ENCODE results near the gene SMCHD1. TPM values are rescaled to one million over a fixed set of nuclear protein-coding genes. Genes with fewer than 3 reads are reported as not detected.

Gene SMCHD1
- 58.5 and 75.2 TPM in 2 replicates for total RNA-seq

- DNase-seq: peak; percentile 79
Observed at GRCh38 chr18:2655178-2655953, at the start of gene SMCHD1. TSS of gene SMCHD1 (plus strand) at chr18:2655726. CDS start at chr18:2656076, 350 bp downstream.

- peak; percentile 24 for DNase-seq
Observed at GRCh38 chr18:2606335-2606734, 49.2 kb upstream of the SMCHD1 start.

GRCh38 chr18:2609604-2610003 lies 45.9 kb upstream of the SMCHD1 start:
- DNase-seq: no peak

- no peak for DNase-seq
Observed at GRCh38 chr18:2610549-2610948, 45.0 kb upstream of the SMCHD1 start.

- DNase-seq: no peak
Observed at GRCh38 chr18:2612996-2613395, 42.5 kb upstream of the SMCHD1 start.

- DNase-seq: no peak
Observed at GRCh38 chr18:2617401-2617998, 38.0 kb upstream of the SMCHD1 start.

- DNase-seq: no peak
Observed at GRCh38 chr18:2618009-2618408, 37.5 kb upstream of the SMCHD1 start.

- DNase-seq: no peak
Observed at GRCh38 chr18:2625217-2625616, 30.3 kb upstream of the SMCHD1 start.

- DNase-seq: no peak
Observed at GRCh38 chr18:2627821-2628276, 27.7 kb upstream of the SMCHD1 start.

GRCh38 chr18:2629003-2629402 lies 26.5 kb upstream of the SMCHD1 start:
- no peak for DNase-seq

- no peak for DNase-seq
Observed at GRCh38 chr18:2635586-2635985, 19.9 kb upstream of the SMCHD1 start.

GRCh38 chr18:2636126-2636631 lies 19.3 kb upstream of the SMCHD1 start:
- DNase-seq: no peak

- DNase-seq: no peak
Observed at GRCh38 chr18:2641638-2642037, 13.9 kb upstream of the SMCHD1 start.

GRCh38 chr18:2642771-2643170 lies 12.8 kb upstream of the SMCHD1 start:
- DNase-seq: no peak

GRCh38 chr18:2644535-2644934 lies 11.0 kb upstream of the SMCHD1 start:
- no peak for DNase-seq

GRCh38 chr18:2651981-2652380 lies 3.5 kb upstream of the SMCHD1 start:
- no peak for DNase-seq

- DNase-seq: no peak
Observed at GRCh38 chr18:2653467-2653866, 2.1 kb upstream of the SMCHD1 start.

- peak; percentile 13 for DNase-seq
Observed at GRCh38 chr18:2654169-2654927, 1.2 kb upstream of the SMCHD1 start.

GRCh38 chr18:2654928-2655177 lies 673 bp upstream of the SMCHD1 start:
- no peak for DNase-seq

- DNase-seq: no peak
Observed at GRCh38 chr18:2655954-2656236, 369 bp downstream of the SMCHD1 start.

- DNase-seq: peak; percentile 57
Observed at GRCh38 chr18:2656237-2656980, 883 bp downstream of the SMCHD1 start.

GRCh38 chr18:2656981-2657512 lies 1.5 kb downstream of the SMCHD1 start:
- DNase-seq: peak; percentile 23
